HG03378 (cell line): ENCODE measurements around the gene TP53TG5.
A peak's percentile ranks its signal among the peaks of the same experiment; 100 is the strongest.

ENCODE experiments used
- ATAC-seq: cut with Tn5 transposase; IDR thresholded peaks from one replicate; pipeline ENCODE4 v1.9.1; 2021; ENCODE audit warnings: mild to moderate bottlenecking, moderate library complexity; ENCODE audit not compliant: unreplicated experiment

The TP53TG5 gene

DNA sequence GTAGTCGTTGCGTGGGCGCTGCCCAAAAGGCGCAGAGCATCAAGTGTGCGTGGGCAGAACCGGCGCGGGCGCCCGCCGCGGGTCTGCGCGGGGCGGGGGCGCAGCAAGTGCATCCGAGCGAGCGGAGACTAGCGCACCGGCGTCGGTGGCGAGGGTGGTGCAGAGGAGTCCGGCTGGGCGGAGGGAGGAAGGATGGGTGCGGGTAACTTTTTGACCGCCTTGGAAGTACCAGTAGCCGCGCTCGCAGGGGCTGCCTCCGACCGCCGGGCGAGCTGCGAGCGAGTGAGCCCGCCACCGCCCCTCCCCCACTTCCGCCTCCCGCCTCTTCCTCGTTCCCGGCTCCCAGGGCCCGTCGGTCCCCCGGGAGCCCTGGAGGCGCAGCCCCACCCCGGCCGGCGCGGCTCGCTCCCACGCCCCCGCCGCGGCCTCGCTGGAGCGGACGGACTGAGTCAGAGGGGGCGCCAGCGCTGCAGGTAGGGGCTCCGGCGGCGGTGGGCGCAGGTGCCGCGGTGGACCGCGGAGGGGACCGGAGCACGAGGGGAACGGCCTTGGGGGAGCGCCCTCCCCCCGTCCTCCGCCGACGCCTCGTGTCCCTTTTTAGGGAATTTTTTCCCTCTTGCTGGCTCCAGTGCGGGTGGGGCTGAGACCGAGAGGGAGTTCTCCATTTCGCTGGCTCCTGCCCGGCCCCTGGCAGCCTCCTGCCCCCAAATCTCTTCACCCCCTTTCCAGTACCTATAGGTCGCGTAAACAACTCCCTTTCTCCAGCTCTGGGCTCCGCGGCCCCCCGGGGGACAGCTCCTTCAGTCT lies 28.3 kb upstream of the TP53TG5 start:
- ATAC-seq = no peak

DNA sequence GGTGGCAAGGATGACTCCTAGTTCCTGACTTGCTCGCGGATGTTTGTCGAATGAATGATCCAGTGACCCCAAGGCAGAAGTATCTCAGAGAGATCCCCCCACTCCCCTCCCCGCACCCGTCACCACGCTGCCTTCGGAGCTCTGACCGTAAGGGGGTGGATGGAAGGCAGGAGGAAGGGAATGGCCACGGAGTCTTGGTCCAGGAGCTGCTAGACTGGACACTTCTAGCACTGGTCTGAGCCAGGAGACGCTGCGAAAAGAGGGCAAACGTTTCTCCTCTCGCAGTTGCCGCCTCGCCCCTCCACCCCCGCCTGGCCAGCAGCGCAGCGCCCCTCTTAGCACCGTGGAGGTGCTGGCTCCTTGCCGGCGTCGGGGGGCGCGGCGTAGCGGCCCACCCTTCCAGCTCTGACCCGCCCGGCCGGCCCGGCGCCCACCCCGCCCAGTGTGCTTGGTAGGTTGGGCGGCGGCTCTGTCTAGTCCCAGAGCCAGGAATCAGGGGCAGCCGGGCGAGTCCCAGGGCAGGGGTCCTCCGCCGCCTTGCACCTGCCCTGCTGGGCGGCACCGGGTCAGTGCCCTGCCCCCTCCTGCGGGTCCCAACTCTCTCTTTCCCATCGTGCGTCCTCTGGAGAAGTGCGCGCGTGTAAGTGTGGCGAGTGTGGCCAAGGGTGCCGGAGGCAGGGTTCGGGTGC lies 27.6 kb upstream of the TP53TG5 start:
- no peak for ATAC-seq

DNA sequence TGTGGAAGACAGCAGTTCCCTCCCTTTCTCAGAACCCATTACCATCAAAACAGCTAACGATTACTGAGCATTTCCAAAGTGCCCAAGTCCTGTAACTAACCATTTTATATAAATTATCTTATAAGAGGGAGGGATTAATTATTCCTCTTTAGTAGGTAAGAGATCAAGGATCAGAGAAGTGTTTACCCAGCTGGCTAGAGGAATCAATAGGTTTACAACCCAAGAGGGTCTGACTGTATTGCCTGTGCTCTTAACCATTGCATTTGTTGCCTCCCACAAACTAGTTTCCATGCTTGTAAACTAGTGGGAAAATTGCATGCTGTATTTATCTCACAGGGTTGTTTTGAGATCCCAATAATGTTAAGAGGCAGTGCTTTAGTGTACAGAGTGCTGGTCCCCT lies 26.3 kb upstream of the TP53TG5 start:
- ATAC-seq = no peak

DNA sequence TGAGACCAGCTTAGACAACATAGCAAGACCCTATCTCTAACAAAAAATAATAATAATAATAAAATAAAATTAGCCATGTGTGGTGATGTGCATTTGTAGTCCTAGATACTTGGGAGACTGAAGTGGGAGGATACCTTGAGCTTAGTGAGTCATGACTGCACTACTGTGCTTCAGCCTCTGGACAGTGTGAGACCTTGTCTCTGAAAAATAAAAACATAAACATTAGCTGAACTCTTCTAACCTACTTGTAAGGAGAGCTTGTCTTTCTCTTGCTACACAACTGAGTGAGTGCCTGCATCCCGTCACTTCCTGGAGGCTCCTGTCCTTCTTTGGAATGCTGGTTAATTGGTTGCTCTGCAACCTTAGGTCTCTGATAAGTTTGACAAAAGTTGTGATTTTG lies 24.8 kb upstream of the TP53TG5 start:
- ATAC-seq = no peak

DNA sequence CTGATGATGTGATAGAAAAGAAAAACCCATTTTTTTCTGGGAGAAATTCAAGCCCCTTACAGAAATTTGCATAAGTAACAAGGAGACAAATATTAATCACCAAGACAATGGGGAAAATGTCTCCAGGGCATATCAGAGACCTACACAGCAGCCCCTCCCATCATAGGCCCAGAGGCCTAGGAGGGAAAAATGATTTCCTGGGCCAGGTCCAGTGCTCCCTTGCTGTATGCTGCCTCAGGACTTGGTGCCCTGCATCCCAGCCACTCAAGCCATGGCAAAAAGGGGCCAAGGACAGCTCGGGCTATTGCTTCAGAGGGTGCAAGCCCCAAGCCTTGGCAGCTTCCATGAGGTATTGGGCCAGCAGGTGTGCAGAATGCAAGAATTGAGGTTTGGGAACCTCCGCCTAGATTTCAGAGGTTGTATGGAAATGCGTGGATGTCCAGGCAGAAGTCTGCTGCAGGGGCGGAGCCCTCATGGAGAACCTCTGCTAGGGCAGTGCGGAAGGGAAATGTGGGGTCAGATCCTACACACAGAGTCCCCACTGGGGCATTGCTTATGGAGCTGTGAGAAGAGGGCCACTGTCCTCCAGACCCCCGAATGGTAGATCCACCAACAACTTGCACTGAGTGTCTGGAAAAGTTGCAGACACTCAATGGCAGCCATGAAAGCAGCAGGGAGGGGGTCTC lies 22.4 kb upstream of the TP53TG5 start:
- ATAC-seq = no peak

DNA sequence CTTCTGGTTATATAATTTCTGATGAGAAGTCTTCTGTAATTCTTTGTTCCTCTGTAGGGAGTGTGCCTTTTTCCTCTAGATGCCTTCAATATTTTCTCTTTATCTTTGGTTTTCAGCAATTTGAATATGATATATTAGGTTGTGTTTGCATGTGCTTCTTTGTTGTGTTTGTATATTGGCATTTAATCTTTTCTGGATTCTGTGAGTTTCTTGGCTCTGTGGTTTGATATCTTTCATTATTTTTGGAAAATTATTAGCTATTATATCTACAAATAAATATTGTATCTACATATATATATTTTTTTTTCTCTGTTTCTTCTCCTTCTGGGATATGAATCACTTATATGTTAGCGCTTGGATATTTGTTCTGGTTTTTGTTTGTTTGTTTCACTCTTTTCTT lies 20.9 kb upstream of the TP53TG5 start:
- no peak for ATAC-seq

DNA sequence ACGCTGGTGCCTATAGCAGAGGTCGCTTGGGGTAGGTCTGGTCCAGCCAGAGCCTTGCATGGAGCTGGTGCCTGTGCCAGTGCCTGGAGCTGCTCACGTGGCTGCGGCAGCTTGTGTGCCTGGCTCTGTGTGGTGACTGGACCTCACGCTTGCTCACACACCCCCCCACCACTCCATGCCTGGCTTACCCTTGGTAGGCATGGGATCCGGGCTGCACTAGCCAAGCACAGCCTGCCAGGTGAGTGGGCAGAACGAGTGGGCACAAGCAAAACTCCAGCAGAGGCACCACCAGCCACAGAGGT lies 16.9 kb upstream of the TP53TG5 start:
- ATAC-seq = no peak

DNA sequence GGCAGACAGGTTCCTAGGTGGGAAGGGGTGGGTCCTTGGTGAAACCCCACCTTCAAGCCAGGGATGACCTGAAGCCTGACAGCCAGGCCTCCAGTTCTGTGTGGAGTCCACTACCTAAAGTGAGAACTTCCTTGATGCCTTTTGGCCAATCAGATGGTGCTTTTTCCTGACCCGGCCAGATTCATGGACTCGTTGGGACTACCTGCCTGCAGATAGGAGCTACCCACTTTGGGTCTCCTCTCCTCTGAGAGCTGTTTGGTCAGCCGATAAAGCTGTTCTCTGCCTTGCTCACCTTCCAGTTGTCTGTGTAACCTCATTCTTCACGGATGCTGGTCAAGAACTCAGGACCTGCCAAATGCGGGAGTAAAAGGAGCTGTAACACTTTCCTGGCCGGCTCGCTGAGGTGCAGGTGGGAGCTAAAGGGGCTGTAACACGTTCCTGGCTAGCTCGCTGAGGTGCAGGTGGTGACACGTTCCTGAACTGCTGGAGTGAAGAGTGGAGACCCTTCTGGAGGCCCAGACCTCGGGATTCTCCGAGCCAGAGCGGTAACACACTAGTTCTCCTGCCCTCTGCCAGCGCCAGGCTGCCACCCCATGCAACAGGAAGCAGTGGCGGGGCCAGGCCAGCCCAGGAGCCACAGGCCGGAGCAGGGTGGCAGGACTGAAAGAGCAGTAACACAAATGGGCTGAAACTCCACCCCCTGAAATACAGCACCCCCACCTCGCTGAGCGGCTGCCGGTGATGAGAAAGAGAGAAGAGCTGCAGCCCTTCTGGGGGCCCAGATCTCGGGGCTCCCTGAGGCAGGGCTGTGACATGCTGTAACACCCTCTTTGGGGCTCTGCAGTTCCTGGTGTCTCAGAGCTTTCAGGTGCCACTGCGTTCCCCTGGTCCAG lies 16.3 kb upstream of the TP53TG5 start:
- ATAC-seq = no peak

DNA sequence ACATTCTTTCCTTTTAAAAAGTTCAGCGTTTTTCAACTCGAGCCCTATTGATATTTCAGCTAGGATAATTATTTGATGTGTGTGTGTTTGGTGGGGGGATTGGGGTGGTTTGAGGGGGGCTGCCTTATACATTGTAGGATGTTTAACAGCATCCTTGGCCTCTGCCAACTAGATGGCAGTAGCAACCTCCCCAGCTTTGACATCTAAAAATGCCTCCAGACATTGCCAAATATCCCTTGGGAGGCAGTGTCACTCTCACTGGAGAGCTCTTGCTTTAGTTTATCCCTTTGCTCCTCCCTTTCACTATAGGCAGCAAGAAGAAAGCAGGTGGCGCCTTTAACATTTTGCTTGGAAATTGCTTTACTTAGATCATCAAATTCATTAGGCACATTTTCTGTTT lies 14.6 kb upstream of the TP53TG5 start:
- no peak for ATAC-seq

DNA sequence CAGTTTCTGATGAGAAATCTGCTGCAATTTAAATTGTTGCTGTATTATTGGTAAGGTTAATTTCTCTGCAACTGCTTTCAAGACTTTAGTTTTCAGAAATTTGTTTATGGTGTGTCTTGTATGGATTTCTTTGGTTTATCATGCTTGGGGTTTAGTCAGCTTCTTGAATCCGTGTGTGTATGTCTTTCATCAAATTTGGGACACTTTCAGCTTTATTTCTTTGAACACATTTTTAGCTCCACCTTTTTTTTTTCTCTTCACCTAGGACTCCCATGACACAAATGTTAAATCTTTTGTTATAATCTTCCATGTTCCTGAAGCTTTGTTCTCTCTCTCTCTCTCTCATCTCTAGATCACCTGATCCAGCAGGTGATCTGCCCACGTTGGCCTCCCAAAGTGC lies 13.4 kb upstream of the TP53TG5 start:
- ATAC-seq = no peak

DNA sequence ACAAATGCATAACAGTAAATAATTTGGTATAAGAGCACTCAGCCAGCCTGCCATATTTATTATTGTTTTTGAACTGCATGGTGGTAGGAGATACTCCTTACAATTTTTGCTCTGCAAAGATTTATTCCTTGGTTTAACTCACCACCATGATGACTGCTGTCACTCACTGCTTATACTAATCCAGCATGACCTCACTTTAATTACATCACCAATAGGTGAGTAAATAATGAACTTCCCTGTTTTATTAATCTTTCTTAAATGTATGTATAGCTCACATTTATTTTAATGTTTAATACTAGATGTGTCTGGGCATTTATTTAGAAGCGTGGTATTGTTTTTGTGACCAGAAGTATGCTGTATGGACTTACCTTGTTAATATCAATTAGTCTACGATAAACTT lies 12.8 kb upstream of the TP53TG5 start:
- no peak for ATAC-seq

DNA sequence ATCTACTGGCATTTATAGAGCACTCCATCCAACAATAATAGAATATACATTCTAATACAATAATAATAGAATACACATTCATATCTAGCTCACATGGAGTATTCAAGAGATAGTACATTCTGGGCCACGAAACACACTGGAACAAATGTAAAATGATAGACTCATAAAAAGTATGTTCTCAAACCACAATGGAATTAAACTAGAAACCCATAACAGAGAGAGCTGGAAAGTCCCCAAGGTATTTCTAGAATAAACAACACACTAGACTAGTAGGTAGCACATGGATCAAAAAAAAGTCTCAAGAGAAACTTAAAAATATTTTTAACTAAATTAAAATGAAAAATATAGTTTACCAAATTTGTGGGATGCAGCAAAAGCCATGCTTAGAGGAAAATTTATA lies 9.1 kb upstream of the TP53TG5 start:
- ATAC-seq = no peak

DNA sequence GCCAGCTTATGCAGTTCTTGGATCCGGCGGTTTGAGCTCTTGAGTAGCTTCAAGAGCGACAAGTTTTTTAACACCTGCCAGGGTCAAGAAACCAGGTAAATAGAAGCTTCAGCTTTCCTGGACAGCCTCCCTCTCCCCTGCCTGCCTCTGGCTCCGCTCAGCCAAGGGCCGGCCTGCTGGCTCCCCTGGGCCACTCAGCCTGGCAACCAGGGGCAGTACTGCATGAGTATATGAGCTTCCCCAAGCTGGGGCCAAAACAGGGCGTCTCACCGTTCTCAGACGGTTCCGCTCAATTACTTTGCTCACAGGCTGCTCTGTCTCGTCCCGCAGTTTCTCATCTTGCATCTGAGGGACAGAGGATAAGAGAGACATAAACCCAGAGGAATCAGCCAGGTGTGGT lies 856 bp downstream of the TP53TG5 start:
- no peak for ATAC-seq

DNA sequence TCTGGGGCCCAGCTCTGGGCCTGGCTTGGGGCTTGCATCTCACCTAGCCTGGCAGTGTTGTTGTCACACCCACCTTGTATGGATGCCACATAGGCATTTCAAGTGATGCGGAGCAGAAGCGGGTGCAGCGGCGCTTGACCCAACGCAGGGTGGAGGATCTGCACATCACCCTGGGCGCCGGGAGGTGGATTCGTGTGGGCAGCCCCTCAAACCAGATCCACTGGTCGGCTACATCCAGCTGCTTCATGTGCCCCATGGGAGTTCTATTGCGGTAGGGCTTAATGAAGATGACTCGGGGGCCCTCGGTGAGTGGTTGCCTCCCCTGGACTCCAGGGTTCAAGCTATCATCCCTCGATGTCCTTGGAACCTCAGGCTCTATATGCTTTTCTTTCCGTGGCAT lies 3.2 kb downstream of the TP53TG5 start:
- no peak for ATAC-seq

DNA sequence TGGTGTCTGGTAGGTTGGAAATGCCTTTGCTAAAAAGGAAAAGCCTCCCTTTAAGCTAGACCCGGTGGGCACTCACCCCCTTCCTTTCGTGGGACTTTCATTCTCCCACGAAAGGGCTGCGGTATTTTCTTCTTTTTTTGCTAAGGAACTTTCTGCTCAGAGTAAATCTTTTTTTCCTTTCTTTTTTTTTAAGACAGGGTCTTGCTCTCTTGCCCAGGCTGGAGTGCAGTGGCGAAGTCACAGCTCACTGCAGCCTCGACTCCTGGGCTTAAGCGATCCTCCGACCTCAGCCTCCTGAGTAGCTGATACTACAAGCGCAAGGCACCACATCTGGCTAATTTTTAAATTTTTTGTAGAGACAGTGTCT lies 4.0 kb downstream of the TP53TG5 start:
- ATAC-seq = no peak

DNA sequence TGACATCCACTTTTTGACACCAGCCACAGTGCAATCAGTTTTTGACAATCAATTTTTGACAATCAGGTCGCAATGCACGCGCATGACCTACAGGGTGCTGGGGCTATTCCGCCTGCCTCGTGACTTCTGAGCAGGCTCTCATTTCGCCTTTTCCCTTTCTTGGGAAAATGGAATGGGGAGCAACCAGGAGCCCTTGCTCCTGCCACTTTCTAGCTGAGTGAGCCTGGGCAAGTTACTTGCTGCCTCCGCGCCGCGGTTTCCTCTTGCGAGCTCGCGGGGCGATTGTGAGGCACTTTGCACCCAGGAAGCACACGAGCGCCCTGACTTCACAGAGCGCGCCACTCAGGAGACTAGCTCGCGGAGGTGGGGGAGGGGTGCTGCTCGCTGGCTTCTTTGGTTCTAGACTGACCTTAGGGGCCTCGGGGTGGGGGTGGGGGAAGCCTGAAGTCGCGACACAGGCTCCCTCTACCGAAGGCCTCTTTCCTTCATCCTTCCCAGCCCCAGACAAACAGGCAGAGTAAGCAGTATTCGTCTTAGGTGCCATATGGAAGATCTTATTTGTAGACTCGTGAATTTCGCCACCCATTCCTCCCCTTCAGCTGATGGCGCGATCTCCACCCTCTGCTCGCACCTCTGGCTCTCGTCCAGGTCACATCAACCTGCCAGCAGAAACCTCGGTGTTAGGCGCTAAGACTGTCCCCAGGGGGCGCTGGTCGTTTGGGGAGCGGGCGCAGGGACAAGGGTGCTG lies 4.6 kb downstream of the TP53TG5 start:
- ATAC-seq = peak; percentile 49

DNA sequence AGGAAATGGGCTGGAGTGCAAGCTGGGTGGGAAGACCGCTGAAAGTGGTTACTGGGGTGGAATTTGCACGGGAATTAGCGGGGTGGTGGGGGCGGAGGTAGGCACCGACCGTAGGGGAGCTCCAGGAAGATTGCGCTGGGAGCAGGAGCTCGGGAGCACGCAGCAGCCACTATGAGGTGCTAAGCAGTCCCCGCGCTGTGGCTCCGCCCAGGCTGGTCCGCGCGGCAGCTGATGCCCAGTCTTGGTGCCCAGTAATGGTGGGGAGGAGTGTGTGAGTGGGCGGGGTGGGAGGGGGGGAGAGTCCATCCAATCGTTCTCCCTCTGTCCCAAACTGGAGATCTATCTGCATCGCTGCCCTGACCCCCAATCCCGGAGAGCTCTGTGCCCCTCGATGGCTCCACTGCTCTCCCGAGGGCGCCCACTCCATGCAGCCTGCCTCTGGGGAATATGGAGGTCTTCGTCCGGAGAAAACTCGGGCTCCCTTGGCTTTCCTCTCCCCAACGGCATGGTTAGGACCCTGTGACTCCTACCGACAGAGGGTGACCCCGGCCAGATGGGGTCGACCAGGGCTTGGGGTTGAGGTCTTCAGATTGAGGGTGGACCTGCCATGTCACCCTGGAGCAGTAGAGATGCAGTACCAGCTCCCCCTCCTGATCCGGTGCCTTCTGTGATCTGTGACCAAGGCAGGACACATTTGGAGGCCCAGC lies 5.3 kb downstream of the TP53TG5 start:
- ATAC-seq = no peak

DNA sequence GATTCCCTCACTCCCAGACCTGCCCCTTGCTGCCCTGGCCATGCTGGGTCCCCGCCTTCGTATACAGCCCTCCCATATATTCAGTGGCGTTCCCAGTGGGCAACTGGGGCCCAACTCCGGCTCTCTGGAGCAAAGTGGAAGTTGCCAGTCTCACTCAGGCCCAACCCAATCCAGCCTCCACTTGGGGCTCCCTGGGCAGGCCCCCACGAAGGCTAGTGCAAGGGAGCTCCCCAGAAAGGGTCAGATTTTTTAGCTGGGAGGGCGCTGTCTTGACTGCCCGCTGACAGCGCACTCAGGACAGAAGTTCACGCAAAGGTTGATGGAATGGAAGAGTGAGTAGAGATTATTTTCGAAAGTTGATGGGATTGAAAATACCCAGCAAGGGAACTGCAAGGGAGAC lies 5.9 kb downstream of the TP53TG5 start:
- ATAC-seq = no peak

DNA sequence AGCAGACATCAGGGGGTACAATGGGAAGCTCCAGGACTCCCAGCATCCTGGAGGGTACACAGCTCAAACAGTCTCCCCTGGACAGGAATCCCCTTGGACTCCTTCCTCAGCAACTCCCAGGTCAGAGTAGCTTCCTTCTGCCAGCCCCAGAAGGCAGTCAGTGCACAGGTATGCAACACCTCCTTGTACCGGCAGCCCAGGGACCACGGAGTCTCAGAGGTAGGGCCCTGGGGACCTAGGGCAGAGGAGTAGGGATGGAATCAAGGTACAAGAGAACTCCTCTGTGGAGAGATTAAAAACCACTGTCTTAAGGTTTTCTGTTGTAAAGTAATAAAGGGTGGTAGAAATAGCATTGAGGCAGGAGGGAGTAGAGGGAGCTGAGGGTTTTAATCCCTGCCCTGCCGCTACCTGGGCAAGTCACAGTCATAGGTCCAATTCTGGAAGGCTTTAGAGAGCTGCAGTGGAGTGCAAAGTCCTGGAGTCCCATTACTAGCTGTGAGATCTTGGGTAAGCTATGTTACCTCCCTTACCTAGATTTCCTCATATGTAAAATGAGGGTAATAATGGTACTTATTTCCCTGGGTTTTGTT lies 7.5 kb downstream of the TP53TG5 start:
- no peak for ATAC-seq
